Keratinocyte (primary cell): ENCODE data around the gene RNF212.

Experiments used
- EZH2 ChIP-seq: IDR thresholded peaks from one replicate; pipeline ENCODE4 v1.6.1; 2012; ENCODE audit warnings: inconsistent platforms, mild to moderate bottlenecking, low read length, moderate library complexity
- TF ChIP-seq, protein P1 (sequence below), 3 experiments: IDR thresholded peaks in 1 of 3; conservative IDR thresholded peaks in 1 of 3; optimal IDR thresholded peaks in 1 of 3; 2 replicates in 2 of 3; 3 replicates in 1 of 3; pipeline versions ENCODE3 to v1.5.1; 2011; ENCODE audit warnings: low read length in 3 of 3, mild to moderate bottlenecking in 3 of 3, moderate library complexity in 2 of 3, control low read depth in 1 of 3, inconsistent platforms in 1 of 3; ENCODE audit not compliant: insufficient read depth in 2 of 3; ENCODE audit errors: extremely low read depth in 1 of 3

DNA sequence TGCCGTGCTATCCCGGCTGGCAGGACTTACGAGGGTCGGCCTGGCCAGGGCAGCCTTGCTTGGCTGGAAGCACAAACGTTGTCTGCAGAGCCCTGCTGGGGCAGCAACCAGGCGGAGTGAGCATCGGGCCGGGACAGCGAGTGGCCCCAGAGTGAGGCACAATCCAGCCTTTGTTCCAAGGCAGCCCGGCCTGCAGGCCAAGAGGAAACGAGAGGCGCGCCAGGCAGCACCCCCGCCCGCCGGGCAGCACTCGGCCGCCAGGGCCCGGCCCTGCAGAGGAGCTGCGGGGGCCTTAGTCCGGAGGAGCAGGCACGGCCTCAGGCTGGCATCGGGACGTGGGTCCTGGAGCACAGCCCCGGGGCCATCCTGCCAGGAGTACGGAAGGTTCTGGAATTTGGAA, 77.9 kb downstream of the RNF212 start:
- TF ChIP-seq EZH2 = no peak
- TF ChIP-seq, protein P1, sequence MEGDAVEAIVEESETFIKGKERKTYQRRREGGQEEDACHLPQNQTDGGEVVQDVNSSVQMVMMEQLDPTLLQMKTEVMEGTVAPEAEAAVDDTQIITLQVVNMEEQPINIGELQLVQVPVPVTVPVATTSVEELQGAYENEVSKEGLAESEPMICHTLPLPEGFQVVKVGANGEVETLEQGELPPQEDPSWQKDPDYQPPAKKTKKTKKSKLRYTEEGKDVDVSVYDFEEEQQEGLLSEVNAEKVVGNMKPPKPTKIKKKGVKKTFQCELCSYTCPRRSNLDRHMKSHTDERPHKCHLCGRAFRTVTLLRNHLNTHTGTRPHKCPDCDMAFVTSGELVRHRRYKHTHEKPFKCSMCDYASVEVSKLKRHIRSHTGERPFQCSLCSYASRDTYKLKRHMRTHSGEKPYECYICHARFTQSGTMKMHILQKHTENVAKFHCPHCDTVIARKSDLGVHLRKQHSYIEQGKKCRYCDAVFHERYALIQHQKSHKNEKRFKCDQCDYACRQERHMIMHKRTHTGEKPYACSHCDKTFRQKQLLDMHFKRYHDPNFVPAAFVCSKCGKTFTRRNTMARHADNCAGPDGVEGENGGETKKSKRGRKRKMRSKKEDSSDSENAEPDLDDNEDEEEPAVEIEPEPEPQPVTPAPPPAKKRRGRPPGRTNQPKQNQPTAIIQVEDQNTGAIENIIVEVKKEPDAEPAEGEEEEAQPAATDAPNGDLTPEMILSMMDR (optimal IDR thresholded peaks at IDR 0.05 in 1 of 3, IDR thresholded peaks at IDR 0.05 in 1 of 3, conservative IDR thresholded peaks at IDR 0.05 in 1 of 3; ENCODE audit: extremely low read depth in 1 of 3, insufficient read depth in 2 of 3, low read length in 3 of 3) = no peak
